HG03432 (cell line): ENCODE results near the gene PNMA8B.

Experiments used
- ATAC-seq: cut with Tn5 transposase; IDR thresholded peaks from one replicate; pipeline ENCODE4 v1.9.1; 2021; ENCODE audit warnings: mild to moderate bottlenecking, moderate library complexity; ENCODE audit not compliant: unreplicated experiment

The PNMA8B gene

DNA sequence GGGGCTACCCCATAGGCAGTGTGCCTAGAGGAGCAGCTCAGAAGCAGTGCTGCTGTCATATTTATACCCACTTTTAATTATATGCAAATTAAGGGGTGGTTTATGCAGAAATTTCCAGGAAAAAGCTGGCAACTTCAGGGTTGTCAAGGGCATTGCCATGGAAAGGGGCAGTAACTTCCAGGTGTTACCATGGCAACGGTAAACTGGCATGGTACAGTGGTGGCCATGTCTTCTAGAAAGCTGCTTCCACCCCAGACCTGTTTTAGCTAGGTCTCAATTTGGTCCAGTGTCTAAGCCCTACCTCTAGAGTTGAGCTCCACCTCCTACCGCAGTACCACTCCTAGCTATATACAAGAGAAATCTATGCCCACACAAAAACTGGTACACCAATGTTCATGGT, 35.6 kb downstream of the PNMA8B start:
- ATAC-seq: no peak

DNA sequence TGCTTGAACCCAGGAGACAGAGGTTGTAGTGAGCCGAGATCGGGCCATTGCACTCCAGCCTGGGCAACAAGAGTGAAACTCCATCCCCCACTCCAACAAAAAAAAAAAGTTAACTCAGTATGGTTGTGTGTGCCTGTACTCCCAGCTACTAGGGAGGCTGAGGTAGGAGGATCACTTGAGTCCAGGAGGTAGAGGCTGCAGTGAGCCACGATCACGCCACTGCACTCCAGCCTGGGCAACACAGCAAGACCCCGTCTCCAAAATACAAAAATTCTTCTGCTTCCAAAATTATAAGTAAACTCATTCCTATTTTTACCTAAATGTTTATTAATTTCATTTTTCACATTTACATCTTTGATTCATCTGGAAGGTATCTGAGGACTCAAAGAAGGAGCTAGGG, 38.7 kb downstream of the PNMA8B start:
- ATAC-seq: no peak

- no peak for ATAC-seq
Observed at GRCh38 chr19:46454244-46454643, 41.4 kb downstream of the PNMA8B start.

GRCh38 chr19:46453661-46454060, 42.0 kb downstream of the PNMA8B start:
- no peak for ATAC-seq

DNA sequence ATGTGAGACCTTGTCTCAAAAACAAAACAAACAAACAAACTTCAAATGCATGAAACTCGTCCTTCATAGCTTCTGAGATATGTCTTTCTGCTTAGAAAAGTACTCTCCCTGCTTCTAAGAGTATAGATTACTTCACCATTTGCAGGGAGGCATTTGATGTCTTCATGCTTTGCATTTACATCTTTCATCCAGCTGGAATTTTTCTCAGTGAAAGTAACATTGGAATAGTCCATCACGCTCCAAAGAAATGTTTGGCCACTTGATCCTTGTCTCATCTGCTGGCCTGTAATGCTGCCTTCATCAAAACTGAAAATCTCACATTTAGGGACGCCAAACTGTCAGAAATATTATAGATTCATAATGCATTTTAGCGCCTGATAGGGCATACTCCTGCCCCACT, 43.5 kb downstream of the PNMA8B start:
- no peak for ATAC-seq

- ATAC-seq: no peak
Observed at GRCh38 chr19:46451352-46451751, 44.3 kb downstream of the PNMA8B start.

DNA sequence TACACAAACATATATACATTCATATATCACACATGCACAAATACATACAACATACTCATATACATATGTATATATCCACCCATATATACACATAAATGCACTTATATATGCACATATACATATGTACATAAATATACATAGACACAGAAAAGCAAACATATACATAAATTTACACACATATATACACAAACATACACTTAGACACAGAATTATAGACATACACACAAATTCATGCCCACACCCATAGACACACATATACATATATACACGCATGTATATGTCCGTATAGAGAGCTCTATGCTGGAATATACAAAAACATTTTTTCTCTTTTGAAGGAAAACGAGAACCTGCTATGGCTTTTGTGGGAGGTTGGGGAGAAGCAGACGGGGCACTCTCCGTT, 44.9 kb downstream of the PNMA8B start:
- no peak for ATAC-seq

DNA sequence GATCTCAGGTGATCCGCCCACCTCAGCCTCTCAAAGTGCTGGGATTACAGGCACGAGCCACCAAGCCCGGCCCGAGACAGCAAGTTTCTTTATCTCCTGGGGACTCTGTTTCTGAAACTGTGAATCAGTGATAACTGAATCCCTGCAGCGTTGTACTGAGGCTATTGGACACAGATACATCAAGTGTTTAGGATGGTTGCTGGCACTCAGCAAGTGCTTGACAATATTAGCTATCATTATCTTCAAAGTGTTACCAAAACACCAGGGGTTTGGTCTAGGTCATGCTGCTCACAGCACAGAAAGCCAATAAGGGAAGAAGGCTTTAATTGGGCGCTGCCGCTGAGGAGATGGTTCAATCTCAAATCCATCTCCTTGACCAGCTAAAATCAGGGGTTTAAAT, 46.4 kb downstream of the PNMA8B start:
- no peak for ATAC-seq

- ATAC-seq: no peak
Observed at GRCh38 chr19:46448601-46449000, 47.1 kb downstream of the PNMA8B start.

- no peak for ATAC-seq
Observed at GRCh38 chr19:46447824-46448223, 47.8 kb downstream of the PNMA8B start.

GRCh38 chr19:46447006-46447405, 48.7 kb downstream of the PNMA8B start:
- ATAC-seq: no peak

- ATAC-seq: no peak
Observed at GRCh38 chr19:46446021-46446420, 49.6 kb downstream of the PNMA8B start.

- no peak for ATAC-seq
Observed at GRCh38 chr19:46442808-46443450, 52.7 kb downstream of the PNMA8B start.

- no peak for ATAC-seq
Observed at GRCh38 chr19:46441866-46442265, 53.8 kb downstream of the PNMA8B start.
